C4-2B (cell line): ENCODE results near the gene P2RX7.

ENCODE experiments used
- H3K27ac ChIP-seq: fragments of 450-650 bp; 2 replicates; pipeline ENCODE4 v1.5.1; 2017
- ZFX ChIP-seq: fragments of 450-650 bp; IDR thresholded peaks from 2 replicates; pipeline ENCODE4 v1.6.1; 2017
- TF ChIP-seq, protein P1 (sequence below): fragments of 450-650 bp; conservative IDR thresholded peaks from 2 replicates; pipeline ENCODE4 v1.5.1; 2017; ENCODE audit warnings: mild to moderate bottlenecking

The P2RX7 gene

DNA sequence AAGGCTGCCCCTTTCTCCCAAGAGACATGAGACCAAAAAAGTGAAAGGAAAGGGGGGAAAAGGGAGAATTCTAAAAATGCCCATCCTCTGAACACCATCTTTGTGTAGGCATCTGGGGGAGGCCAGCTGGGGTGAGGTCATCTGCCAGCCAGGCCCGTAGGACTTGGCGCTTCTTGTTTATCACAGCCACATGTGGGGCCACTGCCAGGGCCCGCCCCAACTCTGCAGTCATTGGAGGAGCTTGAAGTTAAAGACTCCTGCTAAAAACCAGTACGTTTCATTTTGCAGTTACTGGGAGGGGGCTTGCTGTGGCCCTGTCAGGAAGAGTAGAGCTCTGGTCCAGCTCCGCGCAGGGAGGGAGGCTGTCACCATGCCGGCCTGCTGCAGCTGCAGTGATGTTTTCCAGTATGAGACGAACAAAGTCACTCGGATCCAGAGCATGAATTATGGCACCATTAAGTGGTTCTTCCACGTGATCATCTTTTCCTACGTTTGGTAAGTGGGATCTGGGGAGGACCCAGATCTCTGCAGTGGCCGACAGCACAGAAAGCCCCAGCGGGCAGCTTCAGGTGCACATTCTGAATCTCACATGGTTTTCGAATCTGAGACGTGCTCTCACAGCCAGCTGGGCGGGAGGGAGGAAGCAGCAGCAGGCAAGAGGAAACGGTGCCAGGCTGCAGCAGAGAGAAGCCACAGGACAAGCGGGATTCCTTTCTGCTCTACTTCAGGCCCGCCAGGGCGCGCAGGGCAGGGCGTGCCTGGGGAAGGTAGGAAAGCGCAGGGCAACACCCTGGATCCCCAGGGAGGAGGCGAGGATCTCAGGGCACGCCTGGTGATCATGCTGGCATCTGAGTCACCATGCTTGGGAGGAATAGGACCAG, at the start of gene P2RX7:
Gene P2RX7, plus strand, starts transcription at position 276 of the 881 bp plus-strand sequence. Its CDS starts 95 bp downstream, at position 371.
- no peak for TF ChIP-seq ZFX
- TF ChIP-seq, protein P1, sequence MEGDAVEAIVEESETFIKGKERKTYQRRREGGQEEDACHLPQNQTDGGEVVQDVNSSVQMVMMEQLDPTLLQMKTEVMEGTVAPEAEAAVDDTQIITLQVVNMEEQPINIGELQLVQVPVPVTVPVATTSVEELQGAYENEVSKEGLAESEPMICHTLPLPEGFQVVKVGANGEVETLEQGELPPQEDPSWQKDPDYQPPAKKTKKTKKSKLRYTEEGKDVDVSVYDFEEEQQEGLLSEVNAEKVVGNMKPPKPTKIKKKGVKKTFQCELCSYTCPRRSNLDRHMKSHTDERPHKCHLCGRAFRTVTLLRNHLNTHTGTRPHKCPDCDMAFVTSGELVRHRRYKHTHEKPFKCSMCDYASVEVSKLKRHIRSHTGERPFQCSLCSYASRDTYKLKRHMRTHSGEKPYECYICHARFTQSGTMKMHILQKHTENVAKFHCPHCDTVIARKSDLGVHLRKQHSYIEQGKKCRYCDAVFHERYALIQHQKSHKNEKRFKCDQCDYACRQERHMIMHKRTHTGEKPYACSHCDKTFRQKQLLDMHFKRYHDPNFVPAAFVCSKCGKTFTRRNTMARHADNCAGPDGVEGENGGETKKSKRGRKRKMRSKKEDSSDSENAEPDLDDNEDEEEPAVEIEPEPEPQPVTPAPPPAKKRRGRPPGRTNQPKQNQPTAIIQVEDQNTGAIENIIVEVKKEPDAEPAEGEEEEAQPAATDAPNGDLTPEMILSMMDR: no peak

DNA sequence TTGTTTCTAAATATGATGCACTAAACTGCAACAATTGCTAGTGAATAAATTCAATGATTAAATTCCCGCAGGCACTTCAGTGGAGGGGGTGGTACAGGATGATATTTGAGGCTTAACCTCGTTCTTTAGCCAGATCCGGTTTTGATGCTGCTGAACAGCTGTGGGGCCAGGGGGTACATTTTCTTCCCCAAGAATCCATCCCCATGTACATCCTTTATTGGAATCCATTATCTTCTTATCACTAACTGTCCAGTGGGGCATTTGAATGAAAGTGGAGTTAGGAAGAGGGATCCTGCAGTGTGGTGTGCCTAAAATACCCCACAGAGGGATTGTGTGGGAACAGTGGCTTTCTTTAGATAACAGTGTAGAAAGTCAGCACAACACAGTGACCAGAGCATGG, 48.4 kb upstream of the P2RX7 start:
- no peak for TF ChIP-seq ZFX
- TF ChIP-seq, protein P1: no peak
- H3K27ac ChIP-seq: no peak overlapping the region

More for the DNA sequence above, at the start of gene P2RX7:
- H3K27ac ChIP-seq: peak within 1 kb of the TSS; percentile 51

DNA sequence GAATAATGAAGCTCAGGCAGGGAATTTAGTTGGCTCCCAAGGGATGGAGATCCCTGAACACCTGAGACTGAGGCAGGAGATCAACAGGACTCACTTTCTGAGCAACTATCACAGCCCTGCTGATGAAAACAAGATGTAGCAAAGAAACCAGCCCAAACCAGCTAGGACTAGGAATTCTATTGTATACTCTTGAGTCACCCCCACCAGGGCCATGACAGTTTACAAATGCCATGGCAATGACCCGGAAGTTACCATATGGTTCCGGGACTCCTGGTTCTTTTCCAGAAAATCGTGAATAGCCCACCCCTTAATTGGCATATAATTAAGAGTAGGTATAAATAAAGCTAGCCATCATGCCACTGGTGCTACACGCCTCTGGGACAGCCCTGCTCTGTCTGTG, 47.6 kb upstream of the P2RX7 start:
- H3K27ac ChIP-seq: no peak overlapping the region
- TF ChIP-seq, protein P1: no peak
- TF ChIP-seq ZFX: no peak

DNA sequence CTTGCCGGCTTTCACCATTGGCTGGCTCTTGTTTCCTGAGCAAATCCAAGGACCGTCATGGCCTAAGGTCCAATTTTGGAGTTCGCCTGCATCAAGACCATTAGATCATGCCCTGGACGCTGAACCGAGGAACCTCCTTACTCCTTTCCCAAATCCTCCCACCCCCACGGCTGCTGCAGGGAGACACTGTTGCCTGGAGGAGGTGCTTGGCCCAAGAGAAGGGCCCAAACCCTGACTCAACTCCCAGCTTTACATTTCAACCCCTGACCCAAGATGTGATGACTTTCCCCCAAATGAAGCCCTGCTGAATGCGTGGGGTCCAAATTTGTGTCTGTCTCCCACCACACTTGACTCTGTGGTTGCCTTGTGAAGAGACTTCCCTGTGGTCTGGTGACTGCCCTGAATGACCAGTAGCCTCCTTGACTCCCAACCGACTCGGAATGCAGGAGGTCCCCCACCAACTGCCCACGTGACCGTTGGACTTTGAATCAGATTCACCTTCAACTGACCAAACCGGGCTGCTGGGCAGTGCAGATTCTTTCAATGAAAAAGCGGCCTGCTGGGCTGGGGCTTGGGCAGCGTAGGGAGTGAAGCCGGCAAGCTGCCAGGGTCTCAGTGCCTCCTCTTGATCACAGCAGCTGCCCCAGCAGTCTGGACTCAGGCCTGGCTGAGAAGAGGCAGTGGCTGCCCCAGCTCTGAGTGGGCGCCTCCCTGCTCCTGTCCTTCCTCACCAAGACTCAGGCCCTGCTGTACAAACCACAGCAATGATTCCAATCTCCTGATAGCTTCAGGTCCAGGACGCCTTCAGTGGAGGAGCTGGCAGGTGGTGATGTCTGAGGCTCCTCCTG, 46.9 kb upstream of the P2RX7 start:
- no peak overlapping the region for H3K27ac ChIP-seq
- TF ChIP-seq, protein P1: no peak
- no peak for TF ChIP-seq ZFX

DNA sequence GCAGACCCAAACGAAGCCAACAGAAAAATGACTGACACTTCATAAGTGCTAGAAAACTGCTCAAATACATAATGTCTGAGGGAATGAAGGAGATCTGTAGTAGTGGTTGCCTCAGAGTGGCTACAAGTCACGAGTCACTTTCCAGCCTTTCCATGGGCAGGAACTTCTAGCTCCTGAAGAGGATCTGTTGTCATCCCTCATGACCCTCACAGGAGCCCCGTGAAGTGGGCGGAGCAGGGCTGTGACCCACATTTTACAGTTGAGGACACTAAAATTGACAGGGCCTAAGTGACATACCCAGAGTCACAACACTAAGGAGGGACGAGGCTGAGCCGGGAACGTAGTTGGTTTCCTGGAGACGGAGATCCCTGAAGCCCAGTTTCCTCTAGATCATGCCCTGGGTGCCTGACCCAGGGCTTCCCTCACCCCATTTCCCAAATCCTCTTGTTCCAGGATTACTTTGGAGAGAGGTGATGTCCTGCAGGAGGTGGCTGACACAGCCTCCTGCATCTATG, 45.8 kb upstream of the P2RX7 start:
- no peak overlapping the region for H3K27ac ChIP-seq
- TF ChIP-seq, protein P1: no peak
- TF ChIP-seq ZFX: no peak

DNA sequence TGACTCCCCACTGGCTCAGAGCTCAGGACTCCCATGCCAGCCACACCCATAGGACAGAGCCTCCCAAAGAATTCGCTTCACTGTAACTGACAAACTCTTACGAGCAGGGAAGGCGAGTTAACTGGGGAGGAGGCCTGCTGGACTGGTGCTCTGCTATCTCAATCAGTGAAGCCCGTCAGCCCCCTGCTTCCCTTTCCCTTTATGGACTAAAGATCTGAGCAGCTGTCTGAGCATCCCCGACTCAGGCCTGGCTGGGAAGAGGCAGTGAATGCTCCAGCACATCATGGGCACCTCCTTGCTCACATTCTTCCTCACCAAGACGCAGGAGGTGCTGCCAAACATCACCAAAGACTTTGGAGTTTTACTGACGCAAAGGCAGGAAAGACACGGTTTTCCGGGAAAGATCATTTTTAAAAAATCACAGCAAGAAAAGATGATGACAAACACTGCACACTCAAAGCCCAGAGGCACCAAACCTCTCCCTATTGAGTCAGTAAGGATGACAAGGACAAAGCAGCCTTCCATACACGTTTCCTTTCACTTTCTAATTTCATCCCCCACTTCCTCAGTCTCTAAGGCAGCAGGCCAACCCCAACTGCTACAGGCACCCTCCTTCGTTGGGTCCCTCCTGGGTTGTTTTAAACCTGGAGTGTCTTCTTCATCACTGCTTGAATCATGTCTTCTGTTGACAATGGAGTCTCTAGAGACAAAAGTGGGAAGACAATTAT, 45.0 kb upstream of the P2RX7 start:
- TF ChIP-seq, protein P1: no peak
- no peak for TF ChIP-seq ZFX
- H3K27ac ChIP-seq: no peak overlapping the region
